COLO668 (cell line): ENCODE data around the gene IFIH1.

Experiments
- DNase-seq: peaks from one replicate; lab custom pipeline; 2025; ENCODE audit not compliant: unreplicated experiment; lab: John Stamatoyannopoulos, UW

Gene IFIH1

DNA sequence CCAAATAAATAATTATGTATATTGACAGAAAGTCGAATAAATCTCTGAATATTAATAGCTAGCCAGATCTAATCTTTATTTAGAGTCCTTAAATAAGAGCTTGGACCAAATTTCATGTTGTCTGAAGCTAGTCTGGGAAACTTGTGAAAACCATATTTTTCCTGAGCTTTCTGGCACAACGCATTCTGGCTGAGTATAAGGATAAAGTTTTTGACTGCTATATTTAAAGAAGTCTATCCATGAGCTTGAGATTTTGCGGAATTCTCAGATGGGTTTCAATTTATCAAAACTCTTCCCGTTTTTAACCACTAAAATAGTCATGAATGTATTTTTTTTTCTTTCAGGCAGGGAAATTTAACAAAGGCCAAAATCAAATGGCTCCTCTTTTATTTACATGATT lies 99.1 kb downstream of the IFIH1 start:
- DNase-seq, result no peak

DNA sequence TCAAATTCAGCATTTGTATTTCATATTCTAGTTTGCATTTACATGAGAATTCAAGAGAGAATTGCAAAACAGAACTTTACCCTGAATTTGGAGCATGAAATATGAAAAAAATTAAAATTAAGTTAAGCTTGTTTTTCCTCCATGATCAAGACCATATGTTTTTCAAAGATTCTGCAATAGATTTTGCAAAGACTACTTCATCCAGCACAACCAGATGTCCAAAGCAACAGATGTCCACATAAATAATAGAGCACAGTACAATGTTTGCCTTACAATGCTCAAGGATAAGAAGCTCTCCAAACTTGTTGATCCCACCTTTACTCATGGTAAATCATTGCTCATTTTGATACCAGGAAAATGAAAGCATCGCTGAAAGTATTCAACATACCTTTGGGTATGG lies 100.9 kb downstream of the IFIH1 start:
- no peak for DNase-seq
